Measurements from ENCODE around the gene DHRS13.
A peak's percentile ranks its signal among the peaks of the same experiment; 100 is the strongest.

DHRS13 gene

DNA sequence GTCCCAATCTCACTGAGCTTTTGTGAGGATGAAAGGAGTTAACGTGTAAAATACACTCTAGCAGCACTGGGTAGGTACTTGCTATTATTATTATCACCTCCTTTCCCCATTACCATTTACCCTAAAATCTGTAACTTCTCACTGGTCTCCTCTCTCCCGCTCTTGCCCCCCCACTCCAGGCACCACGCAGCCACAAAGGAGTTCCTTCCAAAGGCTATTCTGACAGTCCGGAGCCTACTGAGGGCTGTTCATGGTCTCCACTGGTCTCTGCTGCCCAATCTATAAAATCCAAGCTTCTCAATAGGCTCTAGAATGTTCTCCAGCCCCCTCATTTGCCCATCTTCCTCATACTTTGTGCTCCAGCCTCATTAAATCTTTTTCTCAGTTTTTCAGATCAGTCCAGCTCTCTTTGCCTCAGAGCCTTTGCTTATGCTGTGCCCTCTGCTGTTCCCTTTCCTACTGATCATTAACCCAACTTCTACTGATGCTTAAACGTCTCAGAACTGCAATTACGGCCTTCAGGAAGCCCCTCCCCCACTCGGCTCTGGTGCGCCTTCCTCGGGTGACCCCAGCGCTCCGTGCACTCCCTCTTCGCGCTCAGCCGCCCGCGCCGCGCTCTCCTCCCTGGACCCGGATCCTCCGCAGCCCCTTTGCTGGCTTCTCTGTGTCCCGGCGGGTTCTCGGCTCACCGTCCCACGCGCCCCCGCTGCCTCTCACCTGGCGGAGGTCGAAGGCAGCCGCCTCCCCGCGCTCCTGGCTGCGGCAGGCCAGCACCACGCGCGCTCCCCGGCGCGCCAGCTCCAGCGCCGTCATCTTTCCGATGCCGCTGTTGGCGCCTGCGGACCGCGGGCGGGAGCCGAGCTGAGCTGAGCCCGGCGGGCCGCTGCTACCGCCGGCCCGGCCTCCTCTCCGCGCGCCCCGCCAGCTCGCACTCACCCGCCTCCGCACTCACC, 737 bp downstream of the DHRS13 start:
- DNase-seq, result peak in 1 of 2 donors; percentile 11

DNA sequence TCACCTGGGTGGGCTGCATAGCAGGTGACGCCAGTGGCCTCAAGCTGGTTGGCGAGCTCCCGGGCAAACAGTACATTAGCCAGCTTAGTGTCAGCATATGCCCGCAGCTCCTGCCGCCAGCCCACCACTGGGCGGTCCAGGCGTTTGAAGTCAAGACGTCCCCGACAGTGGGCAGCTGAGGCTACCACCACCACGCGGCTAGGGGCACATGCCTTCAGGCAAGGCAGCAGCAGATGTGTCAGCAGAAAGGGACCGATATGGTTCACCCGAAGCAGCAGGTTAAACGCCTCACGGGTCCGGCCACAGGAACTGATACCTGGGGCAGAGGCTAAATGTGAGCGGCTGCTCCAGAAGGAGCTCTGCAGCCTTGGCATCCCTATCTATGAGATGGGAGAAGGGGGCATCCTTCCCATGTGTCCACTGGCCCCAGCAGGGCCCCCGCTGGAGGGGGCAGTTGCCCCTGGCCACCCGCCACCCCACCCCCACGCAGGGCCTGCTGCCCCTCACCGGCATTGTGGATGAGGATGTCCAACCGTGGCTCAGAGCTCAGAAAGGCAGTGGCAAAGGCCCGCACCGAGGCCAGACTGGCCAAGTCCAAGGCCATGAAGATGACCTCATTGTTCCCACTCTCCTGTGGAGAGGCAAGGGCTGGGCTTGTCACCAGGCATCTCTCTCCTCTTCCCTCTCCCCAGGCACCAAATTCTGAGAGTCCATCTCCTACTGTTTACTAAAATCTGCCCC, 1.7 kb downstream of the DHRS13 start:
- no peak for DNase-seq

- no peak for DNase-seq
Measured at GRCh38 chr17:28899212-28899815, 3.6 kb downstream of the DHRS13 start.

GRCh38 chr17:28898527-28898955, 4.3 kb downstream of the DHRS13 start:
- no peak for DNase-seq

DNA sequence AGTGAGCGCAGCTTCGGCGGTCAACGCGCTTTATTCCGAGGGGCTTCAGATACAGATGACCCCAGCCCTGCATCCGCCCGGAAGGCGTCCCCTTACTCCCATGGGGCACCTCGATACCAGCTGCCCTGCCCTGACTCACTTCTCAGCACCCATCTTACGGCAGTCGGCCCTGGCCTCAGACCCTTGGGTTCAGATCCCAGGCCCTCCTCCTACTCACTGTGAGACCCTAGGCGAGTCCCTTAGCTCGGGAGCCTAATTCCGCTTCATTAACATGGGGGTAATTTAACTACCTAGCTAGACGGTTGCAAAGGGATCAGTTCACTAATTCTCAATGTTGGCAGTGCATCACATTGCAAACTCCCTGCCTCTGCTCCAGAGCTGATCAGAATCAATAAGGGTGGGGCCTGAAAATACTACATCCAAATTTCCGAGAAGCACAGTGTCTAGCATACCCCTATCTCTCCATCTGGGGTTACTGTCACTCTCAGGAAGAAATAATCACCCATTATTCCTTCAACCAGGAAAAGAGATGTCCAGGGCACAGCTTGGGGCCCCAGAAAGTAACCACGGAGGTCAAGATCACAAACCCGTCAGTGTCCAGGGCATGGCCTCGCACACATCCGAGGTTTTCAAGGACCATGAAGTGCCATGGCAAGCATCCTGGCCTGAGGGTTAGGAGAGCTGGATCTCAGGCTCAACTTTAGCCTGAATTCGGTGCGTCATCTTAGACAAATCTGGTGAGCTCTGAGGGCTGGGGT, 4.9 kb downstream of the DHRS13 start:
- no peak for DNase-seq

DNA sequence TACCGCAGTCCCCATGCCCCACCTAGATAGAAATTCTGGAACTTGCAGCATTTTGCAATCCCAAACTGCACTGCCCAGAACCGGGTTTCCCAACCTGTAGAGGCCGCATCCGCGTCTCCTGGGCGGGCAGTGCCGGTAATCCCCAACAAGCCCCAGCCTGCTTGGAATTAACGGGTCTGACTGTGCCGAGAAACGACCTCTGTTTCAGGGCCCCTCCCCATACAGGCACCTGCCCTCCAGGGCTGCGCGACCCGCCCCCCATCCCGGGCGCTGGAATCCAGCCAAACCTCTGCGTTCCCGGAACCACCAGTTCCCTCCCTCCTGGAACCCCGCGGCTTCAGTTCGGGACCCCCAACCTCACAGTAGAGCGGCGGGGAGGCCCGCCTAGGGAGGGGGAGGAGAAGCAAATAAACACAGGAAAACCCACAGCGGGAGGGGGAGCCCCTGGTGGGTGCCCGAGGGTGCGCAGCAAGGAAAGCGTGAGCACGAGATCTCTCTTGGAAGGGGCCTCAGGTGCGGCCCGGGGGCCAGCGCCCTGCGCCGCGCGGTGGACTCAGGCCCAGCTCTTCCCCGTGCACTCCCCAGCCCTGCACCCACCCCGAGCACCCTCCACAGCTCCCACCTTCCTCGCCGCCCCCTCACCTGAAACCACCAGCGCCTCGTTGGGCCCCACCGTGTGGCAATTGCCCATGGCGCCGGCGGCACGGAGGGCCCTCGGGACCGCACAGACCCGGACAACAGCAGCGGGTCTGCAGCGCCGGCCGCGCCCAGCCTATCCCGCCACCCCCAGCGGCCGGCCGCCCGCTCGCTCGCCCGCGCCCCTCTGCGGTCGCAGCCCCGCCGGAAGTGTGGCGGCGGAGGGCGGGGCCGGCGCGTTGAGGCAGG, 5.8 kb downstream of the DHRS13 start, which contains the start of gene FLOT2:
Gene FLOT2 (minus strand): TSS at position 850 of the 885 bp plus-strand sequence. CDS start 159 bp downstream, at position 691.
- DNase-seq, result peak; percentile 61 to 65

DNA sequence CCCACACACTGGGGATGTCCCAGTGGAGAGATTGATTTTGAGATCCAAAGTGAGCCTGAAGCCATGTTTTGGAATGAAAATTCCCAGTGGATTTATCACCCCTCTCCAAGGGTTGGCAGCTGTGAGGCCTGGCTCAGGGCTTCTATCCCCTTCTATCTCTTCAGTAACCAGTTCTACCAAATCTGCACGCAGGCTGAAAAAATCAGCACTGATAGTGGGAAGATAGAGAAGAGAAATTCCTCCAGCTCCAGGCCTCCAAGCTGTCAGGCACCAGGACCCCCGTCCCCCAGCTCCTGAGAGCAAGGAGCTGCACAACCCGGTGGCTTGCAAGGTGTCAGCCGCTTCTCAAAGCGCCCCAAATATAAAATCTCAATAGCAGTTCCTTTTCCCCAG, 6.4 kb downstream of the DHRS13 start:
- no peak for DNase-seq

DNA sequence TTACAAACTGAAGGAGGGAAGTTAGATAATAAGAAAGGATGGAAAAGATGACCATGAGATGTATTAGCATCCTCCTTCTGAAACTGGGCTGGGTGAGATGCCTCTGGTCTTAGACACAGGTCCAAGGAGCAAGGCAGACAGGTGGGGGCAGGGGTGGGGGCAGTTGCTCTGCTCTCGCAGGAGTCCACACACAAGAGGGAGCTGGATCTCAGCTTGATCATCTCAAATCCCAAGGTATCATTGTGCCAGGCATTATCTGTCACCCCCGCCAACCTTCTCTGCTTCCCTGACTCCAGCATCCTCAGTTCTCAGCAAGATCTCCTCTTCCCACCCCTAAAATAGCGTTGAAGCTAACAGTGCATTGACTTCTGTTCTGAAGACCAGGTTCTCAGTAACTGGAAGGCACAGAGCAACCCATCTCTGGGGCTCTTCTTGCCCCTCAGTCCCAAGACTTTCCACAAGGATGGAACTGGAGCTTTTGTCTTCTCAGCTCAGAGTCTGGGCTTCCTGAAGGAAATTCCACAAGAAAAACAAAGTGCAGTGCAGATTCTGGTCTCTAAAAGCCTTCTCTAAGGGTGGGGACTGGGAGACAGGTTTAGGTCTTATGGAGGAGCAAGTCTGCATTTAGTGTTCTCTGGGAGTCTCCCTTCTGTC, 7.0 kb downstream of the DHRS13 start:
- no peak for DNase-seq

- DNase-seq, result peak; percentile 81 to 89
Measured at GRCh38 chr17:28893248-28894183, 9.4 kb downstream of the DHRS13 start.

DNA sequence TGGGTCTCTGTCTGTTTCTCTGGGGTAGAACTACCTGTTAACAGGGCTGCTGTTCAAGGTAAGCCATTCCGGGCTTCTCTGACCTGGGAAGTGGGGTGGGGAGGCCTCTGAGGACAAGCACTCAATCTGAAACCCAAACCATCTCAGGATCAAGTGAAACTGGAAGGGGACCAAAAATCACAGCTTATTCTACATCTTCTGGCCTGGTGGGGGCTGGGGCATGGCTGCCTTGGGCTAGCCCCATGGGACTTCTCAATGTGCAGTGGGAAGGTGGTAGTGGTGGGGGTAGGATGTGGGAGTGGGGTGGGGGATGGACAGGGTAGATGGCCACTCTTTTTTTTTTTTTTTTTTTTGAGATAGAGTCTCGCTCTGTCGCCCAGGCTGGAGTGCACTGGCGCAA, 10.9 kb downstream of the DHRS13 start:
- no peak for DNase-seq

- no peak for DNase-seq
Measured at GRCh38 chr17:28891201-28891600, 11.7 kb downstream of the DHRS13 start.

- peak; percentile 46 to 71 for DNase-seq
Measured at GRCh38 chr17:28889996-28890395, 12.9 kb downstream of the DHRS13 start.

- no peak for DNase-seq
Measured at GRCh38 chr17:28888832-28889231, 14.0 kb downstream of the DHRS13 start.

DNA sequence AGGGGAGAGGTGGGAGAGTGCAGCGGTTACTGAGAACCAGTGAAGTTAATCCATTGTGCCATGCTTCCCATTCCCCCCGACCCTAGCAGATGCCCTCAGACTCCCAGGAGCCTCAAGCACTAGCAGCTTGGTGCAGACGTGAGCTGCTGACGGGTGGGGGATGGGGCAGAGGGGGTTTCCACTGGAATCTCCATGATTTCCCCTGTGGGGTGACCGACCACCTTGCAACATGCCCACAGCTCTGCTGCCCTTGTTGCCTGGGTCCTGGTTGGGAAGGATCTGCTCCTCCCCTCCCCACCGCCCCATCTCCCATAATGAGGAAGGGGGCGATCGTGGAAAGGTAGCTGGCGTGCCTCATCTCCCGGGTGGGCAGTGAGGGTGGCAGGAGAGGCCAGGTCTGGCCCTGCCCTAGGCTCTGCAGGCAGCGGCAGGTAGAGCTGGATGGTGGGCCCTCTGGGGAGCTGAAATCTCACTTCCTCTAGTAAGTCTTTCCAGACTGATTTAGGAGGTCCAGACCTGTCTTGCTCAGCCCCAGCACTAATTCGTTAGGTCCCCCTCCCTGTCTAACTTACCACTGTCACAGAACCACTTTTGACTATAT, 14.9 kb downstream of the DHRS13 start:
- no peak for DNase-seq

GRCh38 chr17:28885951-28886350, 16.9 kb downstream of the DHRS13 start:
- no peak for DNase-seq

DNA sequence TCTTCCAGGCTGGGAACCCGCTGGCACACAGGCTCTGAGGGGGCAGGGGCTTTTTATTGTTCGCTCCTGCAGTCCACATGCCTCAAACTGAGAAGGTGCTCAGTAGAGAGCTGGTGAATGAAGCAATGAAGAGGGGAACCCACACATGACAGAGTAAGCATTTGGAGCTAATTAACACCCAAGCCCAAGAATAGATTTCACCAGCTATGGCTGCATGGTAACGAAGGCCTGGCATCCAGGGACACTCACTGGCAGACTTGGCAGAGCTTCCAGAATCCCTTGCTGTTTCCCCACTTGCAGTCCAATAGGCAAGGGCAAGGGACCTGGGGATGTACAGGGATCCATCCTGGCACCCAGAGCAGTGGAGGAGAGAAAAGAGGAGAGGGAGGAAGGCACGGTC, 17.5 kb downstream of the DHRS13 start:
- no peak for DNase-seq

- DNase-seq, result no peak
Measured at GRCh38 chr17:28883967-28884702, 18.7 kb downstream of the DHRS13 start.

GRCh38 chr17:28882154-28882895, 20.6 kb downstream of the DHRS13 start:
- DNase-seq, result no peak
